Right lobe of liver (tissue), 4 donors: Measurements from ENCODE around the gene H6PD.

Experiments
- CTCF ChIP-seq, 4 donors: fragments of 200-600 bp in 3 of 4; fragments of 450-650 bp in 1 of 4; IDR thresholded peaks; one replicate each; pipeline versions ENCODE4 v1.5.1 to v1.8.0; 2016 to 2022; ENCODE audit warnings: antibody characterized with exemption in 4 of 4, mild to moderate bottlenecking in 2 of 4
- POLR2A ChIP-seq: fragments of 450-650 bp; IDR thresholded peaks from one replicate; pipeline ENCODE4 v1.6.1; 2017; ENCODE audit warnings: antibody characterized with exemption, mild to moderate bottlenecking
- donor health status: DM: no; HTN: no; CAD: no.
- donor health status: DM: no; HTN: no; CAD: no.
- donor health status: DM: no; HTN: yes; CAD: no.

- TF ChIP-seq CTCF (IDR thresholded peaks at IDR 0.05): no peak
- TF ChIP-seq POLR2A: no peak
Observed at GRCh38 chr1:9309080-9309479, 74.5 kb downstream of the H6PD start.
